ENCODE results near the gene SLFN12L.
"Not testable (repeated sequence)": the region's sequence is repeated elsewhere in the genome, so short reads cannot be mapped to it uniquely, and the experiment has no call there.

The SLFN12L gene

DNA sequence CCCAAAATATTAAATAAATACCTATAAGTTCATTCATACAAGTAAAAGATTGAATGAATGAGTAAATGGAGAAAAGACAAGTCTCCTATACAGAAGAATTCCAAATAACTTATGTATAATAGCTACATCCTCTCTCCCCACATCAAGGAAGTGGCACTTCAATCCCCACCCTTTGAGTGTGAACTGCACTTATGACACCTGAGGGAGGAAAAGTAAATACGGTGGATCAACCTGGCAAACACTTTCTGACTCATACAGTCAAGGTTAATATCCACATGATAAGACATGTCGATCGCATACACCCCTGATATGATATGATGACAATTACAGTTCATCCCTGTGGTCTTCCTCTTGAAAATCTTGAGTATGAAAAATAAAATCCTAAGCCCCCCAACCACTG lies 18.0 kb downstream of the SLFN12L start:
- H3K4me3 ChIP-seq (ENCODE audit: low read length) = no peak overlapping the region
- no peak for DNase-seq (ENCODE audit: low read depth)
- TF ChIP-seq, protein P1, sequence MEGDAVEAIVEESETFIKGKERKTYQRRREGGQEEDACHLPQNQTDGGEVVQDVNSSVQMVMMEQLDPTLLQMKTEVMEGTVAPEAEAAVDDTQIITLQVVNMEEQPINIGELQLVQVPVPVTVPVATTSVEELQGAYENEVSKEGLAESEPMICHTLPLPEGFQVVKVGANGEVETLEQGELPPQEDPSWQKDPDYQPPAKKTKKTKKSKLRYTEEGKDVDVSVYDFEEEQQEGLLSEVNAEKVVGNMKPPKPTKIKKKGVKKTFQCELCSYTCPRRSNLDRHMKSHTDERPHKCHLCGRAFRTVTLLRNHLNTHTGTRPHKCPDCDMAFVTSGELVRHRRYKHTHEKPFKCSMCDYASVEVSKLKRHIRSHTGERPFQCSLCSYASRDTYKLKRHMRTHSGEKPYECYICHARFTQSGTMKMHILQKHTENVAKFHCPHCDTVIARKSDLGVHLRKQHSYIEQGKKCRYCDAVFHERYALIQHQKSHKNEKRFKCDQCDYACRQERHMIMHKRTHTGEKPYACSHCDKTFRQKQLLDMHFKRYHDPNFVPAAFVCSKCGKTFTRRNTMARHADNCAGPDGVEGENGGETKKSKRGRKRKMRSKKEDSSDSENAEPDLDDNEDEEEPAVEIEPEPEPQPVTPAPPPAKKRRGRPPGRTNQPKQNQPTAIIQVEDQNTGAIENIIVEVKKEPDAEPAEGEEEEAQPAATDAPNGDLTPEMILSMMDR (conservative IDR thresholded peaks at IDR 0.05; ENCODE audit: low read length) = no peak

DNA sequence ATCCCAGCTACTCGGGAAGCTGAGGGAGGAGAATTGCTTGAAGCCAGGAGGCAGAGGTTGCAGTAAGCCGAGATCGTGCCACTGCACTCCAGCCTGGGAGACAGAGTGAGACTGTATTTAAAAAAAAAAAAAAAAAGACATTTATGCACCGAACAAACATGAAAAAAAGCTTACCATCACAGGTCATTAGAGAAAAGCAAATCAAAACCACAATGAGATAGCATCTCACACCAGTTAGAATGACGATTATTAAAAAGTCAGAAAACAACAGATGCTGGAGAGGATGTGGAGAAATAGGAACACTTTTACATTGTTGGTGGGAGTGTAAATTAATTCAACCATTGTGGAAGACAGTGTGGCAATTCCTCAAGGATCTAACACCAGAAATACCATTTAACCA lies 19.0 kb downstream of the SLFN12L start:
- DNase-seq (ENCODE audit: low read depth); H3K4me3 ChIP-seq (ENCODE audit: low read length): not testable (repeated sequence)

DNA sequence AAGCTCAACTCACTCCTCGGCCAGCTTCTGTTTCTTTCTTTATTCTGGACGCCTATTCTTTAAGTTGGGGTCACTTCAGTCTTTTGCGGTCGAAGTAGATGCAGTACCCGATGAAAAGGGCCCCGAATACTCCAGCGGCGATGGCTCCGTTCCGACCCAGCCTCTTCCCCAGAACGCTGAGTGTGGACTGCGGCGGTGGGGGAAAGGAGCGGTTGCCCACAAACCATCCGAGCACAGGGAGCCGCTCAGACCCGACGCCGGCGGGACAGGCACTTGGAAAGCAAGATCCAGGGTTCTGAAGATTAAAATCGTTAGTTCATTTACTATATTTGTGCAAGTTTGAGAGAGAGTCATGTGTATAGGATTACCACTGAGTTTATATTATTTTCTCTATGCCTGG lies 22.5 kb downstream of the SLFN12L start:
- no peak for DNase-seq (ENCODE audit: low read depth)
- TF ChIP-seq, protein P1 (conservative IDR thresholded peaks at IDR 0.05; ENCODE audit: low read length) = no peak
- H3K4me3 ChIP-seq (ENCODE audit: low read length) = no peak overlapping the region

DNA sequence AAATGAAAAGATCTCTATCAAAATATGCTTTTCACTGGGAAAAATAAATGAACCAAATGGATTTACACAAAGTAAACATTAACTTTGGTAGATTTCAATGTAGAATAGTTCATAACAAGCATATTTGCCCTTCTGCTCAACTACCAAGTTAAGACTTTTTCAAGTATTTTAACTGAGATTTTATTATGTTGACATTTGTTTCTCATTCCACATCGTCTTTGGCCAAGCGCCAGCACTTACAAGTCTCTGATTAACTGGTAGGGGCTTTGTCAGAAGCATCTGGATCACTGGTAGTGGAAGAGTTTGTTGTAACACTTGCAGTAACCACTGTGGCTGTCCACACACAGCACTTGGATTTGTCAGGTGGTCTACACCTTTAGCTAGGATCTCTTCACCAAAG lies 22.9 kb downstream of the SLFN12L start:
- TF ChIP-seq, protein P1 (conservative IDR thresholded peaks at IDR 0.05; ENCODE audit: low read length) = no peak
- DNase-seq (ENCODE audit: low read depth) = no peak
- no peak overlapping the region for H3K4me3 ChIP-seq (ENCODE audit: low read length)

DNA sequence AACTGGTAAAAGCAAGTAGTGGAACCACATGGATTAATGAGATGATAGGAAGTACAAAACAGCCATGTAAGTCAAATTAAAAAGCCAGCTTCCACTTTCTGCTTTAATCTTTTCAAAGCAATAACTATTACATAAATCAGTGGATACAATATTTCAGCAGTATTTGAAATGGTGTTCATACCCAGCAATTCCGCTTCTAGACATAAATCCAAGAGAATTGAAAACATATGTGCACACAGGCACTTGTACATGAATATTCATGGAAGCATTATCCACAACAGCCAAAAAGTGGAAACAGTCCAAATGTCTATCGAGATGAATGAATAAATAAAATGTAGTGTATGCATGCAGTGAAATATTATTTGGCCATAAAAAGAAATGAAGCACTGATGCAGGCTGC lies 27.4 kb downstream of the SLFN12L start:
- no peak for DNase-seq (ENCODE audit: low read depth)
- no peak overlapping the region for H3K4me3 ChIP-seq (ENCODE audit: low read length)
- TF ChIP-seq, protein P1 (conservative IDR thresholded peaks at IDR 0.05; ENCODE audit: low read length) = no peak

DNA sequence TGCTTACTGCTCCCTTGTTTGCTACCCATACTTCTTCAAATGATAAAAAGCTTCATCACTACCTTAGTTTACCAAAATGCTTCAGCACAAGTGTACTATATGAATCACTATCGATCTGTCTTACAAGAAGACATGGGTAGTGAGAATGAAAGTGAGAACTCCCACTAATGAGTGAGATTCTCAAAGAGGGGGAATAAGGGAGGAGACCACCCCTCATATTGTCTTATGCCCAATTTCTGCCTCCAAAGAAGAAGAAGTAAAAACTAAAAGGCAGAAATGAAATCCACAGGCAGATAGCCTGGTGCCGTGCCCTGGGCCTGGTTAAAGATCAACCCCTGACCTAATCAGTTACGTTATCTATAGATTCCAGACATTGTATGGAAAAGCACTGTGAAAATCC lies 29.8 kb downstream of the SLFN12L start:
- not testable (repeated sequence) for DNase-seq (ENCODE audit: low read depth); H3K4me3 ChIP-seq (ENCODE audit: low read length)

DNA sequence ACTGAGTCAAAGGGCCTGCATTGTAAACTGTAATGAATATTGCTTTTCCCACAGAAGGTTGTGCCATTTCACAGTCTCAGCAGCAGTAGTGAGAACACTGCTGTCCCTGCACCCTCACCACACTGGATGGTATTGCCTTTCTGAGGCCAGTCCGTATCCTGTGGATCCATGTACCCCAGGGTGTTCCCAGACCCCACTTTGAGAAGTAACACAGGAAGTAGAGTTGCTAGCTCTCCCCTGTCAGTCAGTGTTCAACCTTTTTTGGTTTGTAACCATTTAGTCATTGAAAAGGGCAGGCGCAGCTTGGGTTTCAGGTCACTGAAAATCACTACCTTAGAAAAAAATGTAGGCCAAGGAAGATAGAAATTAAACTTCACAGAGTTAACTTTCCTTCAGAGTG lies 37.9 kb downstream of the SLFN12L start:
- no peak overlapping the region for H3K4me3 ChIP-seq (ENCODE audit: low read length)
- no peak for DNase-seq (ENCODE audit: low read depth)
- TF ChIP-seq, protein P1 (conservative IDR thresholded peaks at IDR 0.05; ENCODE audit: low read length) = no peak

DNA sequence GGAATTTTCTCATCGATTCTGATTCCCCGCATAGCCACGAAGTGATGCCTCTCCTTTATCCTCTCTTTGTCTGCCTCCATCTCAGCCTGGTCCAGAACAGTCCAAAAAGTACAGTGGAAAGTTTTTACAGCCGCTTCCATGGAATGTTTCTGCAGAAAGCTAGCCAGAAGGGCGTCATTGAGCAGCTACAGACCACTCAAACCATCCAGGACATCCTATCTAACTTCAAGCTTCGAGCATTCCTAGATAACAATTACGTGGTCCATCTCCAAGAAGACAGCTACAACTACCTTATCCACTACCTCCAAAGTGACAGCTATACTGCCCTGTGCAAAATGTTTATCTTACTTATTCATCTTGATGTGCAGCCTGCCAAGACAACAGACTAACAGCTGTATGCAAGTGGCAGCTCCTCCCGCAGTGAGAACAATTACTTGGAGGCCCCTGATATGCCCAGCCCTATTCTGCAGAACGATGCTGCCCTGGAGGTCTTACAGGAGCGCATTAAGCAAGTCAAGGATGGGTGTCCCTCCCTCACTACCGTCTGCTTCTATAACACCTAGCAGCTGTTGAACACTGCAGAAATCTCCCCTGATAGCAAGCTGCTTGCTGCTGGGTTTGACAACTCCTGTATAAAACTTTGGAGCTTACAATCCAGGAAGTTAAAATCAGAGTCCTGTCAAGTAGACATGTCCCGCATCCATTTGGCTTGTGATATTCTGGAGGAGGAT lies 38.9 kb downstream of the SLFN12L start:
- no peak overlapping the region for H3K4me3 ChIP-seq (ENCODE audit: low read length)
- no peak for DNase-seq (ENCODE audit: low read depth)
- TF ChIP-seq, protein P1 (conservative IDR thresholded peaks at IDR 0.05; ENCODE audit: low read length) = no peak
